Posterior vena cava (tissue), 2 donors: ENCODE results near the gene MOB3C. TPM values are rescaled to one million over a fixed set of nuclear protein-coding genes. Genes with fewer than 3 reads are reported as not detected.

Experiments used
- total RNA-seq, 2 donors: library from RNA; stranded (reverse); fragmentation: NEBNext Ultra II Directional; extraction: Animal tissue kit (Norgen Biotek cat#: 25700); gene quantifications; one replicate each; pipeline ENCODE4 v1.2.1, GENCODE V29; 2021
- donor health status: DM: yes; HTN: yes; CAD: no.
- donor health status: DM: yes; HTN: yes; CAD: no.

MOB3C gene
- total RNA-seq, 2 donors from 2014 or later: 18.4 to 21.4 TPM

Other genes with a start within 250 kb of the MOB3C start
- gene FAAH, start 222.5 kb downstream of the MOB3C start, total RNA-seq: 1 to 10 TPM; 2.2 to 2.4 TPM
- not detected for gene DMBX1, start 127.0 kb downstream of the MOB3C start, total RNA-seq
- gene KNCN, start 65.2 kb downstream of the MOB3C start, total RNA-seq: not detected
- gene MKNK1, start 12.5 kb downstream of the MOB3C start, total RNA-seq: 10 to 100 TPM; 40.3 to 59.6 TPM
- gene ATPAF1, start 51.6 kb upstream of the MOB3C start, total RNA-seq: 10 to 100 TPM; 26.7 to 34.7 TPM
- not detected for gene TEX38, start 55.0 kb upstream of the MOB3C start, total RNA-seq
- 10 to 100 TPM; 86.5 to 97.0 TPM for gene EFCAB14, start 102.3 kb upstream of the MOB3C start, total RNA-seq
- gene CYP4B1, start 182.2 kb upstream of the MOB3C start, total RNA-seq: 10 to 100 TPM; 11.6 to 35.2 TPM